Skeletal muscle satellite cell (primary cell): ENCODE measurements around the gene RAVER1.

Experiments
- H3K27me3 ChIP-seq: 2 replicates; pipeline ENCODE4 v1.7.0; 2013; ENCODE audit warnings: low read length; ENCODE audit not compliant: control insufficient read depth, insufficient read depth
- H3K36me3 ChIP-seq: 2 replicates; pipeline ENCODE4 v1.7.0; 2013; ENCODE audit warnings: mild to moderate bottlenecking, control low read depth, low read length; ENCODE audit not compliant: insufficient read depth
- H3K4me1 ChIP-seq: 2 replicates; pipeline ENCODE4 v1.7.0; 2013; ENCODE audit warnings: low read length; ENCODE audit not compliant: control insufficient read depth, insufficient read depth
- H3K4me2 ChIP-seq: 2 replicates; pipeline ENCODE4 v1.7.0; 2013; ENCODE audit warnings: mild to moderate bottlenecking, low read length
- H3K4me3 ChIP-seq: 2 replicates; pipeline ENCODE4 v1.7.0; 2013; ENCODE audit warnings: low read length
- H3K9ac ChIP-seq: 2 replicates; pipeline ENCODE4 v1.7.0; 2013; ENCODE audit warnings: mild to moderate bottlenecking, low read depth, low read length, moderate library complexity
- H3K9me3 ChIP-seq: replicated peaks from 2 replicates; pipeline ENCODE4 v1.7.0; 2013; ENCODE audit warnings: mild to moderate bottlenecking, control low read depth, low read length

Gene RAVER1

GRCh38 chr19:10309423-10309822, 23.9 kb downstream of the RAVER1 start, which contains the start of gene ZGLP1:
Gene ZGLP1, minus strand, starts transcription at chr19:10309815.
- H3K27me3 ChIP-seq = no peaks in the 10 kb centered on the region
- peaks cover 15% of the 10 kb centered on the region for H3K4me1 ChIP-seq
- H3K4me3 ChIP-seq = no peak within 1 kb of the TSS
- no peak within 1 kb of the TSS for H3K9ac ChIP-seq
- no peaks in the 10 kb centered on the region for H3K36me3 ChIP-seq
- H3K9me3 ChIP-seq = no peaks in the 10 kb centered on the region
- no peak within 1 kb of the TSS for H3K4me2 ChIP-seq

DNA sequence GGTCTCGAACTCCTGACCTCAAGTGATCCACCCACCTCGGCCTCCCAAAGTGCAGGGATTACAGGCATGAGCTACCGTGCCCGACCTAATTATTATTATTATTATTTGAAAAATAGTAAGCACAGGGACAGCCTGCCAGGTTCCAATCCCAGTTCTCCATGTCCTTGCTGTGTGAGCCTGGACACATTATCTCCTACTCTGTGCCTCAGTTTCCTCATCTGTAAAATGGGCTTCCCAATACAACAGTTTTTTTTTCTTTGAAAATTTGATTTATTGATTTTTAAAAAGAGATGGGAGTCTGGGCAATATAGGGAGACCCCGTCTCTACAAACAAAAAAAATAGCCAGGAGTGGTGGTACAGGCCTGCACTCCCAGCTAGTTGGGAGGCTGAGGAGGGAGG, 27.0 kb downstream of the RAVER1 start:
- no peak overlapping the region for H3K4me2 ChIP-seq
- H3K36me3 ChIP-seq = no peaks in the 10 kb centered on the region
- no peaks in the 10 kb centered on the region for H3K27me3 ChIP-seq
- no peak overlapping the region for H3K9ac ChIP-seq
- no peak overlapping the region for H3K4me3 ChIP-seq
- no peaks in the 10 kb centered on the region for H3K9me3 ChIP-seq
- peaks cover 27% of the 10 kb centered on the region for H3K4me1 ChIP-seq

DNA sequence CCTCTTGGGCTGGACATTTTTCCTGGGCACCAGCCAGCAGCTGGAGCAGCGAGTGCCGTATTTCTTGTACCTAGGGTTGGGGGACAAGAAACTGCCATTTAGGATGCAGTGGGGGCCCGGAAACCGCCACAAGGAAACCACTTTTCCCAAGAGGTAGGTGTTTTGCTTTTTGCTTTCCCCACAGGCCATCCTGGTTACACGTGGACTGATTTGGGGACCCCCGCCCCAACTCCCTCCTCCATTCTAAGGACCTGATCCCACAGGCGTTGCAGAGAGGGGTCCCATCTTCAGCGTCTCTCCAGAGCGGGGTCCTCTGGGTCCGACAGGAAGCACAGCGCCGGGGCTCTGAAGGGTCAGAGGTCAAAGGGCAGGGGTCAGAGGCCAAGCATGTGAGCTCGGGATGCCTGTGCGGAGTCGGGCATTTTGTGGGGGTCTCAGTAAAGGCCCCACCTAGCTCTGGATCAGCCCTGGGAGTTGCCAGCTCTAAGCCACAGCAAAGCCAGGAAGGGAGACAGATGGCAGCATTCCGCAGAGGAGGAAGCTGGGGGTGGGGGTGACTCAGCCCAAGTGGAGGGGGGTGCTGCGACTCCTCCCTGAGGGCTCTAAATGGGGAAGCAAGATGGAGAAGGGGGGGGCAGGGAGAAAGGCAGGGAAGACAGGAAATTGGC, 28.1 kb downstream of the RAVER1 start:
- Histone ChIP-seq H3K4me2 (peak overlapping the region; percentile 41), H3K4me1 (peaks cover 27% of the 10 kb centered on the region), H3K27me3 (no peaks in the 10 kb centered on the region), H3K36me3 (no peaks in the 10 kb centered on the region), H3K9me3 (no peaks in the 10 kb centered on the region), H3K9ac (peak overlapping the region; percentile 58), H3K4me3 (no peak overlapping the region)

GRCh38 chr19:10299545-10300458, 33.5 kb downstream of the RAVER1 start:
- Histone ChIP-seq H3K4me1 (peaks cover 30% of the 10 kb centered on the region), H3K9ac (no peak overlapping the region), H3K4me2 (no peak overlapping the region), H3K27me3 (peaks cover 22% of the 10 kb centered on the region), H3K4me3 (no peak overlapping the region), H3K9me3 (no peaks in the 10 kb centered on the region), H3K36me3 (no peaks in the 10 kb centered on the region)

GRCh38 chr19:10295847-10296591, 37.3 kb downstream of the RAVER1 start:
- Histone ChIP-seq H3K36me3 (no peaks in the 10 kb centered on the region), H3K9me3 (no peaks in the 10 kb centered on the region), H3K4me2 (peak overlapping the region; percentile 68), H3K27me3 (peaks cover 59% of the 10 kb centered on the region), H3K4me1 (peaks cover 29% of the 10 kb centered on the region), H3K9ac (no peak overlapping the region), H3K4me3 (no peak overlapping the region)

GRCh38 chr19:10295305-10295846, 38.0 kb downstream of the RAVER1 start:
- H3K27me3 ChIP-seq = peaks cover 65% of the 10 kb centered on the region
- no peak overlapping the region for H3K9ac ChIP-seq
- peak overlapping the region; percentile 68 for H3K4me2 ChIP-seq
- no peaks in the 10 kb centered on the region for H3K36me3 ChIP-seq
- peaks cover 36% of the 10 kb centered on the region for H3K4me1 ChIP-seq
- H3K4me3 ChIP-seq = peak overlapping the region; percentile 32
- no peaks in the 10 kb centered on the region for H3K9me3 ChIP-seq

DNA sequence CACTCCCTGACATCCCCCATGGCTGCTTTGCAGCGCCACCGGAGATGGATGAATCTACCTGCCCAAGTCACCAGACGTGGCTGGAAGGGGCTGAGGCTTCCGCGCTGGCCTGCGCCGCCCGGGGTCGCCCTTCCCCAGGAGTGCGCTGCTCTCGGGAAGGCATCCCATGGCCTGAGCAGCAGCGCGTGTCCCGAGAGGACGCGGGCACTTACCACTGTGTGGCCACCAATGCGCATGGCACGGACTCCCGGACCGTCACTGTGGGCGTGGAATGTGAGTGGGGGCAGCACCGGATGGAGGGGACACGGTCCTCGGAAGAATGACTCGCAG, 39.0 kb downstream of the RAVER1 start:
- no peak overlapping the region for H3K4me3 ChIP-seq
- H3K36me3 ChIP-seq = no peaks in the 10 kb centered on the region
- H3K9ac ChIP-seq = no peak overlapping the region
- no peaks in the 10 kb centered on the region for H3K9me3 ChIP-seq
- H3K4me1 ChIP-seq = peaks cover 45% of the 10 kb centered on the region
- H3K4me2 ChIP-seq = no peak overlapping the region
- peaks cover 72% of the 10 kb centered on the region for H3K27me3 ChIP-seq

GRCh38 chr19:10293637-10294367, 39.5 kb downstream of the RAVER1 start:
- peaks cover 76% of the 10 kb centered on the region for H3K27me3 ChIP-seq
- no peak overlapping the region for H3K4me3 ChIP-seq
- H3K9ac ChIP-seq = no peak overlapping the region
- H3K4me2 ChIP-seq = no peak overlapping the region
- H3K4me1 ChIP-seq = peaks cover 50% of the 10 kb centered on the region
- H3K36me3 ChIP-seq = no peaks in the 10 kb centered on the region
- H3K9me3 ChIP-seq = no peaks in the 10 kb centered on the region

GRCh38 chr19:10292789-10293636, 40.3 kb downstream of the RAVER1 start:
- H3K27me3 ChIP-seq = peaks cover 84% of the 10 kb centered on the region
- no peaks in the 10 kb centered on the region for H3K36me3 ChIP-seq
- H3K9ac ChIP-seq = no peak overlapping the region
- peak overlapping the region; percentile 93 for H3K4me2 ChIP-seq
- H3K4me1 ChIP-seq = peaks cover 52% of the 10 kb centered on the region
- no peaks in the 10 kb centered on the region for H3K9me3 ChIP-seq
- H3K4me3 ChIP-seq = peak overlapping the region; percentile 68

DNA sequence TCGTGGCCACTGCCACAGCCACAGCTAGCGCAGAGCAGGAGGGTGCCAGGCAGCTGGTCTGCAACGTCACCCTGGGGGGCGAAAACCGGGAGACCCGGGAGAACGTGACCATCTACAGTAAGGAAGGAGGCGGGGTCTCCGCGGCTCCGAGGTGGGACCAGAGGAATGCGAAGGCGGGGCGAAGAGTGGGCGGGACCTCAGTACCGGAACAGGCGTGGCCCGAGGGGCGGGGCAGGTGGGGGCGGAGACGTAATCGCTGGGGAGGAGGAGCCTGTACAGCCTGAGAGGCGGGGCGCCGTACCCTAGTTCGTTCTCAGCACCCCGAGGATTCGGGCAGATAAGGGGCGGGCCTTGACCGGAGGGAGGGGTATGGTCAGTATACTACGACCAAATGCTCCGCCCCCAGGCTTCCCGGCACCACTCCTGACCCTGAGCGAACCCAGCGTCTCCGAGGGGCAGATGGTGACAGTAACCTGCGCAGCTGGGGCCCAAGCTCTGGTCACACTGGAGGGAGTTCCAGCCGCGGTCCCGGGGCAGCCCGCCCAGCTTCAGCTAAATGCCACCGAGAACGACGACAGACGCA, 41.0 kb downstream of the RAVER1 start:
- Histone ChIP-seq H3K9ac (no peak overlapping the region), H3K36me3 (no peaks in the 10 kb centered on the region), H3K4me2 (peak overlapping the region; percentile 93), H3K27me3 (peaks cover 92% of the 10 kb centered on the region), H3K4me3 (peak overlapping the region; percentile 68), H3K9me3 (no peaks in the 10 kb centered on the region), H3K4me1 (peaks cover 52% of the 10 kb centered on the region)
